ENCODE measurements around the gene OR52W1. TPM values are rescaled to one million over a fixed set of nuclear protein-coding genes. Genes with fewer than 3 reads are reported as not detected.

Gene OR52W1
- total and polyA plus RNA-seq, 2 donors (not counting 3 experiments of a cell fraction or from before 2014, with no cell fraction given): not detected

- dilution Hi-C loops (cut with MboI; ENCODE audit: extremely low pct_ligation_motif_present, low sequenced_read_pairs): no loop called here
- FAIRE-seq (no peak), DNase-seq (ENCODE audit: low read depth, low spot score) (no peak)
- TF ChIP-seq EZH2 (IDR thresholded peaks at IDR 0.05; ENCODE audit: borderline replicate concordance, low read depth, low read length, severe bottlenecking): no peak
- TF ChIP-seq CTCF (IDR thresholded peaks at IDR 0.05; ENCODE audit: extremely low read depth in 1 of 2, insufficient read depth in 1 of 2, low read depth in 1 of 2, low read length in 2 of 2): no peak
- no peak for TF ChIP-seq GATA2 (IDR thresholded peaks at IDR 0.05; ENCODE audit: insufficient read depth, insufficient read length, low read depth, low read length)
- no peak for TF ChIP-seq MAX (IDR thresholded peaks at IDR 0.05; ENCODE audit: insufficient read depth, insufficient read length)
- TF ChIP-seq JUN (IDR thresholded peaks at IDR 0.05; ENCODE audit: borderline replicate concordance, insufficient read depth, insufficient read length, low read depth): no peak
- TF ChIP-seq POLR2AphosphoS5 (IDR thresholded peaks at IDR 0.05; ENCODE audit: insufficient read depth, low read depth, low read length): no peak
- no peak for TF ChIP-seq FOS (IDR thresholded peaks at IDR 0.05; ENCODE audit: borderline replicate concordance, insufficient read depth, low read length)
- no peak for TF ChIP-seq MYC (IDR thresholded peaks at IDR 0.05; ENCODE audit: low read depth, low read length)
- no peak for TF ChIP-seq POLR2A (IDR thresholded peaks at IDR 0.05; ENCODE audit: low read depth, low read length)
- Histone ChIP-seq H2AFZ (ENCODE audit: low read depth, low read length) (no peak overlapping the region), H3K36me3 (ENCODE audit: control insufficient read depth in 2 of 2, extremely low read depth in 1 of 2, insufficient read depth in 2 of 2, low read length in 2 of 2) (no peaks in the 10 kb centered on the region), H3K4me3 (replicated peaks in 1 of 3; ENCODE audit: insufficient read depth in 1 of 3, low read depth in 1 of 3, low read length in 3 of 3) (no peak overlapping the region), H3K79me2 (ENCODE audit: control insufficient read depth, insufficient read depth, low read length) (no peaks in the 10 kb centered on the region), H3K9ac (replicated peaks; ENCODE audit: extremely low read depth, insufficient read depth, low read length) (no peak overlapping the region), H3K9me3 (replicated peaks; ENCODE audit: control insufficient read depth, insufficient read depth, low read length) (no peaks in the 10 kb centered on the region), H3K4me2 (ENCODE audit: insufficient read depth, low read length) (no peak overlapping the region), H3K27ac (ENCODE audit: insufficient read depth, low read depth, low read length) (no peak overlapping the region), H3K4me1 (ENCODE audit: control insufficient read depth, extremely low read depth, insufficient read depth, low read length) (no peaks in the 10 kb centered on the region), H4K20me1 (replicated peaks; ENCODE audit: control insufficient read depth, extremely low read depth, insufficient read depth, low read length) (no peaks in the 10 kb centered on the region), H3K27me3 (ENCODE audit: control insufficient read depth in 2 of 2, insufficient read depth in 2 of 2, low read length in 2 of 2) (peaks cover 12 to 14% of the 10 kb centered on the region in 2 experiments), H3K9me1 (replicated peaks; ENCODE audit: control insufficient read depth, extremely low read depth, insufficient read depth, low read length) (no peaks in the 10 kb centered on the region)
- POLR2A ChIA-PET: no interaction called here
- no TSS peak for BruUV-seq (replicated peaks)
- CTCF ChIA-PET: interaction anchor here (1.1 to 4.1 kb wide), 2 partner anchors 11 to 113 kb away, joined by 3 to 15 read pairs; no protein-coding TSS in a partner anchor
- intact Hi-C loops (cut with micrococcal nuclease): no loop called here
These were observed 41.1 kb downstream of the OR52W1 start for GRCh38 chr11:6240139-6240538.
